HG02970 (cell line): ENCODE data around the gene MRPL12.

Source experiments
- ATAC-seq: cut with Tn5 transposase; IDR thresholded peaks from one replicate; pipeline ENCODE4 v1.9.1; 2021; ENCODE audit warnings: mild to moderate bottlenecking, moderate library complexity, moderate number of reproducible peaks; ENCODE audit not compliant: unreplicated experiment, low FRiP score

Gene MRPL12

GRCh38 chr17:81715107-81715871 is 12.1 kb downstream of the MRPL12 start:
- no peak for ATAC-seq

DNA sequence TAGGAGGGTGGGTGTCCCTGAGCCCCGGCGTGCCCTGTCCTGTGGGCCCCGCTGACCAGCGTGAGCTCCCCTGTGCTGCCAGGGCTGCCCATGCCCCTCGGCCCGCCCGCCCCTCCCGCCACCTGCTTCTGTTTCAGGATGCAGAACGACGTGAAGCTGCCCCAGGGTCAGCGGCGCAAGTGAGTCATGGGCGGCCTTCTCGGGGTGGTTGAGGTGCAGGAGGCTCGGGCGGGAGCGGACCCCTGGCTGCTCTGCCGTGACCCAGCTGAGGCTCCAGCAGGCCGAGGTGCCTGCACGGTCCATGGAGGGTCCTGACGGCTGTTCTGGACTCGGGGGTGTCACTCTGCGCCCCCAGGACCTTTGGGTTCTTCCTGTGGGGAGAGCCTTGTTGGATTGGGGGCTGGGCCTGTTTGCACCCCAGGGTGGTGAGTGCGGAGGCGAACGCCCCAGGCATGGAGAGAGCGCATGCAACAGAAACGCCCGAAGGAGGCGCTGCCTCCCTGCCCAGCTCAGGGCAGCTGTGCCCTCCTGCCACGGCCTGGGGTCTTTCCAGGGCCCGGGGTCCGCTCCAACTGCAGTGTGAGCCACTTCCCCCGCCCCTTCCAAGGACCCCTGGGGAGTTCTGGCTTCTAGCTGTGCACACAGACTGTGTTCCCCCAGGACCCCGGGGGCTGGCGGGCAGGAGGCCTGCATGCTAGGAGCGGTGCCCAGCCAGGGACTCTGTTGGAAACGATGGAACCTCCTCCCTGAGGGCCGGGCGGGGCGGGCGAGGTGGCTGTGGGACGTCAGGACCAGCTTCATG is 12.9 kb downstream of the MRPL12 start:
- no peak for ATAC-seq

DNA sequence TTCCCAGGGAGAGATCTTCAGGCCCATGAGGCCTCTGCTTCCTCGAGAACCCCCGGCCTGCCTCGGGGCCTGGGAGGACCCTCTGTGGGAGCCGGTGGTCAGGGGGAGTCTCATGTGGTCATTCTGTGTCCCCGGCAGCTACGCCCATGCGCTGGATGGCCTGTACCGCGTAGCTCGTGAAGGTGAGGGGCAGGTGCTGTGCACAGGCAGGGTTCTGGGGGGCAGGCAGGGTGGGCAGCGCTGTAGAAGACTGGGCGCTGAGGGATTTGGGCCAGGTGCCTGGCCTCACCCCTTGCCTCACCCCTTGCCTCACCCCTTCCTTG is 13.5 kb downstream of the MRPL12 start:
- no peak for ATAC-seq

- no peak for ATAC-seq
These were observed 14.0 kb downstream of the MRPL12 start for GRCh38 chr17:81717049-81717765.

DNA sequence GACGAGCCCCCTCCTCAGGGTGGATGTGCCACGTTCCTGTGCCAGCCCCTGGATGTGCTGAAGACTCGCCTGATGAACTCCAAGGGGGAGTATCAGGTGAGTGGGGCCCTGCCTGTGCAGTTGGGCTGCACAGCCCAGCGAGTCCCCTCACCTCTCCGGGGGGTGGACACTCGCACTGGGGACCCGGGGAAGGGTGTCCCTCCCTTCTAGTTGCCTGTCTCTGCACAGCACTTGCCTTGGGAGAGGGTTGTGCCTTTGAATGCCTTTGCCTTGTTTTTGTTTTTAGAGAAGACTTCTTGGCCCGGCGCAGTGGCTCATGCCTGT is 14.6 kb downstream of the MRPL12 start:
- ATAC-seq, result no peak

- no peak for ATAC-seq
These were observed 16.5 kb downstream of the MRPL12 start for GRCh38 chr17:81719410-81720266.

DNA sequence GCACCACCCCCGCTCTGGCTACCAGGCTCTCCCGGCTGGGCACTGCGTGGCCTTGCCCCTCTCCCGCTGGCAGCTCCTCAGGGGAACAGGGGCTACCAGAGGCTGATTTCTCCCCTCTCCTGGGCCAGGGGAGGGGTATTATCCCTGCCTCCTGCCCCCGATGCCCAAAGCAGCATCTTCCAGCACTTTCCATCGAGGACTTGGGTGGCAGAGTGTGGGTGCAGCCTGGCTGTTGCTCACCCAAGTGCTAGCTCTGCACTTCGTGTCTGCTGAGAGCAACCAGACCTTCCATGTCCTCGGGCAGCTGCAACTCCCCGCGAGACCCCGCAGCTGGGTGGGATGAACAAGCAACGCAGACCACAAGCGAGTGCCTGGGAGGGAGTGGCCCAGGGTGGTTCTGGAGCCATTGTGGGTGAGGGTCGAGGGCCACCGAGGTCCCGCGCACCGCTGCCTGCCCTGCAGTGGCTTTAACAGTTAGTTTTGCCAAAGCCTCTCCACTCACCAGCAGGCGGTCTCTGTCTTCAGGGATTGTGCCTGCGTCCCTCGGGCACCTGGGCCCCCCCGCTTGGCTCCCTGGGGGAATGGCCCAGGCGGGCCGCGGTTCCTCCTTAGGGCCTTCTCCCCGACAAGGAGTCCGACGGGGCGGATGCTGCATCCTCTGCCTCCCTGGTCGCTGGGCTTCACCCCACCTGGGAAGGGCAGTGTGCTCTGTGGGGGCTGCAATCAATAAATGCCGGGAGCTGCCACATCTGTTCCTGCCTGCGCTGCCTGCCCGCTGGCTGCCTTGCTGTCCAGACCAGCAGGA is 17.3 kb downstream of the MRPL12 start:
- ATAC-seq, result no peak

- no peak for ATAC-seq
These were observed 19.3 kb downstream of the MRPL12 start for GRCh38 chr17:81722184-81723120.

GRCh38 chr17:81723651-81724209 is 20.6 kb downstream of the MRPL12 start:
- no peak for ATAC-seq

- no peak for ATAC-seq
These were observed 22.3 kb downstream of the MRPL12 start for GRCh38 chr17:81725439-81725838.

GRCh38 chr17:81726004-81726403 is 22.8 kb downstream of the MRPL12 start:
- ATAC-seq, result no peak

DNA sequence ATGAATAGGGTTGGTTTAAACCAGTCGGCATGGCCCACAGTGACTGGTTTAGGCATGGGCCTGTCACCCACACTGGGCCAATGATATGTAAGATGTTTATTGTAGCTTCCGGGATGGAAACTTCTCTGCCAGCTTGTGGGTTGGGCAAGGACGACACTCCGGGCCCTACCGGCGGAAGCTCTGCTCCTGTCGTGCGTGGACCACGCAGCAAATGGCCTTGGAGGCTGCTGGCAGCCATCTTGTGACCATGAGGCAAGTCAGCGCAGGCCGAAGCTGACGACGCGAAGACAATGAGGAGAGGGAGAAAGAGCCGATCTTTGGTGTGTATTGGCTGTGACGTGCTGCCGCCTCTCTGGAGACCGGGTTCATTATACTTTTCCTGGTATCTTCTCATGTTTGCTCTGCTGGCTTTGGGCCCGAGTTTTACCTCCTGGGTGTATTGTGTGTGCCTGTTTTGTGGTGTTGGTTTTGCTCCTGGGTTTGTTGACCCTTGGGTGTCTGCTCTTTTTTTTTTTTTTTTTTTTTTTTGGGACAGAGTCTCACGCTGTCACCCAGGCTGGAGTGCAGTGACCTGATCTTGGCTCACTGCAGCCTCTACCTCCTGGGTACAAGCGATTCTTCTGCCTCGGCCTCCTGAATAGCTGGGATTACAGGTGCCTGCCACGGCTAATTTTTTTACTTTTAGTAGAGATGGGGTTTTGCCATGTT is 24.3 kb downstream of the MRPL12 start:
- ATAC-seq, result no peak

DNA sequence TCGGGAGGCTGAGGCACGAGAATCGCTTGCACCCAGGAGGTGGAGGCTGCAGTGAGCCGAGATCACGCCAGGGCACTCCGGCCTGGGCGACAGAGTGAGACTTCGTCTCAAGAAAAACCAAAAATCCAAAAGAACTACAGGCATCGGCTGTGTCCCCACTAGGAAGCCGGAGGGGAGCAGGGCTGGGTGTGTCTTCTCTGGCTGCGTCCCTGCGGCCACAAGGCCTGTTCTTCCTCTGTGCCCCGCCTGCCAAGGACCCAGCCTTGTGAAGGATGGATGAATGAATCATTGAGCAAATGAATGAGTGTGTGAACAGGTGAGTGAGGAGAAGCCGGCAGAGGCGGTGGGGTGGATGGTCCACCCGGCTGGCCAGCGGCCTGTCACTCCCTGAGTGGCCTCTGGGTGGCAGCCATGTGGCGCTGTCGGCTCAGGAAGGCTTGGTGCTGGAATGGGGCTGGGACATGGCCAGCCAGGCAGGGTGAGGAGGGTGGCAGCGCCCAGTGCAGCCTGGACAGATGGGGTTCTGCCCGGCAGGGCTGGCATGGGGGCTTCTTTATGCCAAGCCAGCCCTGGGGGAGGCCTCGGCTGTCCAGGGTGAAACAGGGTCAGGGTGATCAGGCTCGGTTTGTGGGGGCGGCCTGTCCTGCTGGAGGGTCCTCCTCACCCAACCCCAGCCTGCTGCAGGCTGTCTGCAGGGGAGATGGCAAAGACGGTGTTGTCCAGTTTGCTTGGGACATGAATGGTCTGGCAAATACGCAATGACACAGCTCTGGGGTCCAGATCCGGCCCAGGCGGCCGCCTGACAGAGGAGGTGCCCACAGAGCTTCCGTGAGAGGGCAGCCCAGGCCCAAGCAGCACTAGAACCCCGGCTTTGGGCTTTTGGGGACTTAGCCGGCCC is 30.6 kb downstream of the MRPL12 start:
- no peak for ATAC-seq

DNA sequence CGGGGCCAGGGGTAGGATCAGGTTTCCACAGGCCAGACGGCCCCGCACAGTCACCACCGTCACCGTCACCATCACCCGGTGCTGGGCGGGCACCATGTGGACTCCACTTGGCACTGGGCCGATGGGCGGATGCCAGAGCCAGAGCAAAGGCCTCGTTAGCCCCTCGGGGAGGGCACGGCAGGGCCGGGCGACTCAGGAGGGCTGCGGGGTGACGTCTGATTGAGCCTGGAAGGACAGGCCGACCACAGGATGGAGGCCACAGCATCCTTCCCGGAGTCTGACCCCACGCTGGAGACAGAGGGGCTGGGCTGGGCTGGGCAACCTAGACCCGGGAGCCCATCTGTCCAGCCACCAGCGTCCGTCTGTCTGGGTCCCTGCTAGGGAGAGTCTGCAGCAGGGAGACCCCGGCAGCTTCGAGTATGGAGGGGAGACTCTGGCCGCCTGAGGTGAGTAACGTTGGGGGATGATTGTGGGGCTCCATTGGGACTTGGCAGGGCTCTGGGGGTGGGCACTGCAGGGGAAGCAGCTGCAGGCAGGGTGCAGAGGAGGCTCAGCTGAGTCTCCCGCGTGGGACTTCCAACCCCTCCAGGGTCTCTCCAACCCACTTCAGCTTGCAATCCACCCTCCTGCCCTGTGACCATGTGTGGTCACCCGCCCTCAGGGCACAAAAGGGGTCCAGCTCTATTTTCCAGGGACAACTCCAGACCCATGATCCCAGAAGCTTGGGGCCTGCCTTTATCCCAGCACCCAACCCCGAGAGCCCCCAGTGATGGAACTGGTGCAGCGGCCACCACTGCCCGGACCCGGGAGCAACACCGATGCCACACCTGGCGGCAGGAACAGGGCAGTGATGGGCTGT is 31.5 kb downstream of the MRPL12 start:
- no peak for ATAC-seq

GRCh38 chr17:81735264-81736102 is 32.3 kb downstream of the MRPL12 start:
- no peak for ATAC-seq
